ENCODE results near the gene MPI.
"Not testable (repeated sequence)": the region's sequence is repeated elsewhere in the genome, so short reads cannot be mapped to it uniquely, and the experiment has no call there.

Gene MPI

GRCh38 chr15:74863239-74864056 lies 26.4 kb upstream of the MPI start:
- DNase-seq, result no peak

- DNase-seq, result no peak
Observed at GRCh38 chr15:74864296-74864695, 25.5 kb upstream of the MPI start.

GRCh38 chr15:74865316-74865715 lies 24.5 kb upstream of the MPI start:
- no peak for DNase-seq

- DNase-seq, result no peak
Observed at GRCh38 chr15:74866090-74866489, 23.8 kb upstream of the MPI start.

GRCh38 chr15:74867466-74868038 lies 22.3 kb upstream of the MPI start:
- DNase-seq, result no peak

- DNase-seq, result no peak
Observed at GRCh38 chr15:74868059-74868458, 21.8 kb upstream of the MPI start.

GRCh38 chr15:74869372-74869725 lies 20.5 kb upstream of the MPI start:
- DNase-seq, result no peak

- DNase-seq, result peak; percentile 10
Observed at GRCh38 chr15:74869726-74870407, 20.0 kb upstream of the MPI start.

GRCh38 chr15:74870436-74871215 lies 19.2 kb upstream of the MPI start:
- DNase-seq, result no peak

- DNase-seq, result no peak
Observed at GRCh38 chr15:74872702-74873035, 17.2 kb upstream of the MPI start.

GRCh38 chr15:74873036-74873755 lies 16.6 kb upstream of the MPI start, which contains the start of gene SCAMP2:
Gene SCAMP2 (minus strand): TSS chr15:74873365. CDS start chr15:74873255, 110 bp downstream.
- DNase-seq, result peak; percentile 85

- no peak for DNase-seq
Observed at GRCh38 chr15:74873756-74874424, 16.0 kb upstream of the MPI start.

GRCh38 chr15:74878273-74878672 lies 11.6 kb upstream of the MPI start:
- DNase-seq, result no peak

GRCh38 chr15:74882528-74882927 lies 7.3 kb upstream of the MPI start:
- DNase-seq, result no peak

- DNase-seq, result no peak
Observed at GRCh38 chr15:74884428-74885223, 5.2 kb upstream of the MPI start.

GRCh38 chr15:74885461-74885860 lies 4.4 kb upstream of the MPI start:
- no peak for DNase-seq

- not testable (repeated sequence) for DNase-seq
Observed at GRCh38 chr15:74887537-74888193, 2.2 kb upstream of the MPI start.

GRCh38 chr15:74888716-74889115 lies 1.1 kb upstream of the MPI start:
- DNase-seq, result no peak

- DNase-seq, result peak; percentile 15
Observed at GRCh38 chr15:74889390-74889882, 406 bp upstream of the MPI start.

- DNase-seq, result no peak
Observed at GRCh38 chr15:74890665-74890960, 771 bp downstream of the MPI start.

GRCh38 chr15:74891469-74891868 lies 1.6 kb downstream of the MPI start:
- DNase-seq, result no peak

Data from stimulated activated CD4-positive, alpha-beta T cell treated with anti-CD3 and anti-CD28 coated beads, Interleukin-4, amount 100 ng/mL, for 1 hour (primary cell).